HG02885 (cell line): ENCODE measurements around the gene BCHE.

Experiments used
- ATAC-seq: cut with Tn5 transposase; IDR thresholded peaks from one replicate; pipeline ENCODE4 v1.9.1; 2021; ENCODE audit warnings: mild to moderate bottlenecking; ENCODE audit not compliant: unreplicated experiment, poor library complexity

Gene BCHE

DNA sequence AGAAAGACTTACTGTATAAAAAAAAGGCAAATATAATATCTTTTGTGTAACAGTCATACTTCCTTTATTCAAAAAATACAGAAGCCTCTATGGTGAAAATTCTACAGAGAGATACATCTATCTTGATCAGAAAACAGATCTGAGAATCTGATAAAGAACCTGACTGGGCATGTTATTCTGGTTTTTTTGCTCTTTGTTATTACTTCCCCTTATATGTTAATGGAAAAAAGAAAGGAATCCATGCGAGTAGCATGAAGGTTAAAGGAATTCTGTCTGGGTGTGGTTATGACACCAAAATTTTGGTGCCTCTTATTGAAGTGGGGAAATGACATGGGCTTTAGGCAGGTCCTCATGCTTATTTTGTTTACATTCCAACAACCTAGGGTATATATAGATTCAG, 81.7 kb downstream of the BCHE start:
- no peak for ATAC-seq

DNA sequence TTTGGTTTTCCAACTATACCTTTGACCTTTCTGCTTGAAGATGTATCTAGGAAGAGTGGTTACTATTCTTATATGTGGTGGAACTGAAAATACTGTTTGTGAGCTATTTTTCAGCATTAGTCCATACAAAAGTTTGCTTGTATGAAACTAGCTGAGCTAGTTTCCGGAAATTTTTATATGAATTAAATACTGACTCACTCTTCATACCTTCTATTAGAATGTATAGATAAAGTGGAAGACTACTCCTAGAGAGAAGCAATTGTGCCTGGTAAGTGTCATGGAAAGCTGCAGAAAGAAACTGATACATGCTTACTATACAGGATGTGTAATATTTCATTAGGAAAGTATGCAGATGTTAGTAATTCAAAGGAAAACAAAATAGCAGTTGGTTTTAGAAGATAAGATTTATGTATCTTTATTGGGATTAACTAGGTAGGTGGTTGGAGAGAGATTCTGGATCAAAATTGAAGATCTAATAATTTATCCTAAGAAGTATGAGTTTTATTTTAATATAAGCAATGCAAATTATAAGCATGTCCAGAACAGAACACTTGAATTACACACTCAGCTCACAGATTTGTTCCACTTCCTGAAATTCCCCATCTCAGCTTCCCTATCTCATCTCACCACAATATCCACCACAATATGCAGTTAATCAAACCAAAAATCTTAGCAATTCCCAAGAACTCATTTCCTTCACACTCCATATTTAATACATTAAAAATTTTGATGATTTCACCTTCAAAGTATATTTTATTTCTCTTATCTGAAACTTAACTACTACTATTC, 82.8 kb downstream of the BCHE start:
- no peak for ATAC-seq

- no peak for ATAC-seq
Measured at GRCh38 chr3:165753560-165753959, 83.7 kb downstream of the BCHE start.

- no peak for ATAC-seq
Measured at GRCh38 chr3:165751637-165752036, 85.6 kb downstream of the BCHE start.

- ATAC-seq = no peak
Measured at GRCh38 chr3:165749821-165750220, 87.4 kb downstream of the BCHE start.

GRCh38 chr3:165749241-165749640, 88.0 kb downstream of the BCHE start:
- ATAC-seq = no peak

DNA sequence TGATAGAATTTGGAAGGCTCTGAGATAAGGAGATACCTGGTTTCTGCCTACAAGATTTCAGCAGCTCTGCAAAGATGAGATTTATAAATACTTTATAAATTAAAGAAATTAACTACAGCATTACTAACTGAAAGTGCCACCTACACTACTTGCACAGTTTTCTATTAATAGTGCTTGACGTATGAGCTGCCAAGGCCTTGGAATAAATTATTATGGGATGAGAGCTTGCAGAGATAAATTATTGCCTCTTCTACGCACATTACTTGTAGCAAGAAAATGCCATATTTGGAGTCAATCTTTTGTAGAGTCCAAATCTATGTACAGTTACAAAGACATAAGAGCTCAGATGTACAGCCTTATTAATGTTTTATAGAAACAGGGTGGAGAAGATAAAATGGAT, 89.1 kb downstream of the BCHE start:
- ATAC-seq = no peak

- ATAC-seq = no peak
Measured at GRCh38 chr3:165746874-165747273, 90.3 kb downstream of the BCHE start.

DNA sequence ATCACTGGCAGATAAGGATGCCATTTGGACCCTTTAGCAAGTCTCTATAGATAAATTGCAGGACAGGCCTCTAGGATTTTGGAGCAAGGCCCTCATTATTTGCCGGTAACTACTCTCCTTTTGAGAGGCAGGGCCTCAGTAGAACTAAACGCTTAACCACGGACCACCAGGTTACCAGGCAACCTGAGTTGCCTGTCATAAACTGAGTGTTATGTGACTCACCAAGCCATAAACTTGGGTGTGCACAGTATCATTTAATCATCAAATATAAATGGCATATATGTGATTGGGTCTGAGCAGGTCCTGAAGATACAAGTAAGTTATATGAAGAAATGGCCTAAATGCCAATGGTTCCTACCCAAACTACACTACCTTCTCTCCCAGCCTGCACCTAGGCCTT, 93.2 kb downstream of the BCHE start:
- ATAC-seq = no peak

GRCh38 chr3:165742351-165742750, 94.9 kb downstream of the BCHE start:
- ATAC-seq = no peak

DNA sequence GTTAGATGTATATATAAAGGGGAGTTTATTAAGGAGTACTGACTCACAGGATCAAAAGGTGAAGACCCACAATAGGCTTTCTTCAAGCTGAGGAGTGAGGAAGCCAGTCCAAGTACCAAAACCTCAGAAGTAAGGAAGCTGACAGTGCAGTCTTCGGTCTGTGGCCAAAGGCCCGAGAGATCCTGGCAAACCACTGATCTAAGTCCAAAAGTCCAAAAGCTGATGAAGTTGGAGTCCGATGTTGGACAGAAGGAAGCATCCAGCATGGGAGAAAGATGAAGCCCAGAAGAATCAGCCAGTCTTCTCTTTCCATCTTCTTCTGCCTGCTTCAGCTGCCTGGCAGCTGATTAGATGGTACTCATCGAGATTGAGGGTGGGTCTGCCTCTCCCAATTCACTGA, 107.5 kb downstream of the BCHE start:
- no peak for ATAC-seq

DNA sequence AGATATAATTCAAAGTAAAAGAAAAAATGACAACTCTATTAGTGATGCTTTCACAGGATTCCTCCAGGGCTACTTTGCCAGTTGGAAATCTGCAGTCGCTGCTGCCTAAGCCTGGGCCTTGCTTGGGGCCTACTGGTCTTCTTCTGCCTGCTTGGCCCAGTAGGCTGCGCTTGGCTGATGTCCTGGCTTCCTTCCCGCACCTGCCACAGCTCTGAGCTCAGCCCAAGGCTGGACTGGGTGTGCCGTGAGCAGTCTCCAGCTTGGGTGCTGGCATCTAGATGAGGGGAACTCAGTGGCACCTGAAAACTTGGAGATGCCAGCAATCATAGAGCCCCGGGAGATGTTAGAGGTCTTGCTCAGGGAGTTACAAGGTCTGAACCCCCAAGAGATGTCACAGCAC, 108.3 kb downstream of the BCHE start:
- no peak for ATAC-seq

- no peak for ATAC-seq
Measured at GRCh38 chr3:165725296-165725695, 111.9 kb downstream of the BCHE start.
